SK-N-SH (cell line): ENCODE measurements around the gene PPP1R15B. TPM values are rescaled to one million over a fixed set of nuclear protein-coding genes. Genes with fewer than 3 reads are reported as not detected.

Experiments
- CTCF ChIA-PET: fragments of 300-600, 350-600 bp; formaldehyde crosslinking; extraction: SDS; loops from one replicate; lab custom pipeline; 2021; lab: Yijun Ruan, JAX
- POLR2A ChIA-PET: fragments of 350-600 bp; sonication (Branson Sonifier 250); formaldehyde crosslinking; extraction: SDS; loops from one replicate; lab custom pipeline; 2020; ENCODE audit warnings: antibody characterized with exemption, inconsistent platforms; lab: Yijun Ruan, JAX
- DNase-seq: peaks from one replicate; pipeline ENCODE4 v3.0.0; 2012
- H2AFZ ChIP-seq: fragments of 200-600 bp; sonication (generic); 2 replicates; pipeline ENCODE4 v1.8.1; 2016; ENCODE audit warnings: antibody characterized with exemption, mild to moderate bottlenecking, low read depth
- H3F3A ChIP-seq: fragments of 200-600 bp; sonication (generic); replicated peaks from 2 replicates; pipeline ENCODE3; 2016; ENCODE audit warnings: antibody characterized with exemption, mild to moderate bottlenecking; ENCODE audit not compliant: insufficient read depth
- H3K27ac ChIP-seq, 2 experiments: fragments of 200-500 bp in 1 of 2; fragments of 200-600 bp in 1 of 2; sonication (Bioruptor generic) in 1 of 2; sonication (generic), shearing (Covaris generic) in 1 of 2; 2 replicates each; pipeline versions ENCODE4 v1.5.1 to v1.6.1; 2014 to 2016; ENCODE audit warnings: low read depth in 2 of 2, inconsistent platforms in 1 of 2, low read length in 1 of 2, mild to moderate bottlenecking in 1 of 2, mixed read lengths in 1 of 2
- H3K27me3 ChIP-seq: fragments of 200-600 bp; sonication (generic), shearing (Covaris generic); 2 replicates; pipeline ENCODE4 v1.6.1; 2016; ENCODE audit warnings: mixed run types; ENCODE audit not compliant: insufficient read depth
- H3K36me3 ChIP-seq, 2 experiments: fragments of 200-500 bp in 1 of 2; fragments of 200-600 bp in 1 of 2; sonication (Bioruptor generic) in 1 of 2; sonication (generic) in 1 of 2; replicated peaks in 1 of 2; 2 replicates each; pipeline versions ENCODE3 to v1.5.1; 2014 to 2016; ENCODE audit warnings: low read length in 1 of 2, mild to moderate bottlenecking in 1 of 2; ENCODE audit not compliant: insufficient read depth in 2 of 2, control insufficient read depth in 1 of 2
- H3K4me1 ChIP-seq, 2 experiments: fragments of 200-500 bp in 1 of 2; fragments of 200-600 bp in 1 of 2; sonication (Bioruptor generic) in 1 of 2; sonication (generic), shearing (Covaris generic) in 1 of 2; 2 replicates each; pipeline versions ENCODE4 v1.5.1 to v1.6.1; 2014 to 2016; ENCODE audit warnings: low read depth in 1 of 2, low read length in 1 of 2, mixed run types in 1 of 2; ENCODE audit not compliant: insufficient read depth in 2 of 2, control insufficient read depth in 1 of 2
- H3K4me2 ChIP-seq: fragments of 200-600 bp; sonication (generic), shearing (Covaris generic); 2 replicates; pipeline ENCODE4 v1.6.1; 2017; ENCODE audit warnings: mixed run types
- H3K4me3 ChIP-seq, 2 experiments: fragments of 200-500 bp in 1 of 2; fragments of 200-600 bp in 1 of 2; sonication (Bioruptor generic) in 1 of 2; sonication (generic), shearing (Covaris generic) in 1 of 2; 2 replicates each; pipeline versions ENCODE4 v1.5.1 to v1.8.1; 2014 to 2016; ENCODE audit warnings: low read depth in 2 of 2, inconsistent platforms in 1 of 2, low read length in 1 of 2, mild to moderate bottlenecking in 1 of 2, mixed read lengths in 1 of 2, moderate library complexity in 1 of 2
- H3K79me2 ChIP-seq: fragments of 200-600 bp; sonication (generic); 2 replicates; pipeline ENCODE4 v1.8.1; 2017; ENCODE audit warnings: mild to moderate bottlenecking; ENCODE audit not compliant: insufficient read depth
- H3K9ac ChIP-seq: fragments of 200-600 bp; sonication (generic); 2 replicates; pipeline ENCODE4 v1.6.1; 2017; ENCODE audit warnings: mixed run types
- H3K9me2 ChIP-seq: fragments of 200-600 bp; sonication (generic); 2 replicates; pipeline ENCODE4 v1.6.1; 2017; ENCODE audit warnings: mixed run types
- H3K9me3 ChIP-seq: fragments of 200-600 bp; sonication (generic); 2 replicates; pipeline ENCODE4 v1.6.1; 2017; ENCODE audit warnings: mixed run types, mild to moderate bottlenecking, moderate library complexity
- H4K20me1 ChIP-seq: fragments of 200-600 bp; sonication (generic); 2 replicates; pipeline ENCODE4 v1.6.1; 2017; ENCODE audit warnings: mild to moderate bottlenecking, mixed run types; ENCODE audit not compliant: insufficient read depth
- CHD2 ChIP-seq: fragments of 150-350 bp; IDR thresholded peaks from 2 replicates; pipeline ENCODE4 v1.6.1; 2018; ENCODE audit warnings: low read length; ENCODE audit not compliant: partially characterized antibody
- ELF1 ChIP-seq: IDR thresholded peaks from 2 replicates; pipeline ENCODE4 v1.4.0; 2012
- EP300 ChIP-seq, 2 experiments: IDR thresholded peaks; 2 replicates each; pipeline versions ENCODE4 v1.4.0 to v1.6.1; 2012; ENCODE audit warnings: borderline replicate concordance in 1 of 2, low read depth in 1 of 2, low read length in 1 of 2
- EZH2phosphoT487 ChIP-seq: fragments of 200-600 bp; sonication (generic); IDR thresholded peaks from 2 replicates; pipeline ENCODE4 v1.6.1; 2017; ENCODE audit warnings: low read depth, mixed run types, mild to moderate bottlenecking, antibody characterized with exemption, moderate library complexity, borderline replicate concordance
- FOSL2 ChIP-seq: IDR thresholded peaks from 2 replicates; pipeline ENCODE4 v1.4.0; 2012; ENCODE audit warnings: low read depth, mild to moderate bottlenecking, moderate library complexity, borderline replicate concordance
- FOXJ3 ChIP-seq: sonication (generic); formaldehyde crosslinking; IDR thresholded peaks from 2 replicates; pipeline ENCODE4 v1.5.1; 2020; ENCODE audit warnings: mild to moderate bottlenecking, missing genetic modification reagents
- GATA2 ChIP-seq: sonication (generic); formaldehyde crosslinking; IDR thresholded peaks from 2 replicates; pipeline ENCODE4 v1.5.0; 2020; ENCODE audit warnings: mild to moderate bottlenecking, missing genetic modification reagents
- NFIC ChIP-seq: IDR thresholded peaks from 2 replicates; pipeline ENCODE4 v1.4.0; 2012; ENCODE audit warnings: borderline replicate concordance
- RFX5 ChIP-seq: IDR thresholded peaks from 2 replicates; pipeline ENCODE4 v1.6.1; 2012; ENCODE audit warnings: mild to moderate bottlenecking, improper control_type of control experiment, low read length
- RXRA ChIP-seq: IDR thresholded peaks from 2 replicates; pipeline ENCODE4 v1.4.0; 2012; ENCODE audit warnings: low read depth, mild to moderate bottlenecking, borderline replicate concordance
- SIN3A ChIP-seq: IDR thresholded peaks from 2 replicates; pipeline ENCODE4 v1.6.1; 2012; ENCODE audit warnings: low read depth, mild to moderate bottlenecking, low read length, moderate library complexity, borderline replicate concordance
- SMC3 ChIP-seq: IDR thresholded peaks from 2 replicates; pipeline ENCODE4 v1.6.1; 2012; ENCODE audit warnings: low read depth, low read length, improper control_type of control experiment
- TAF1 ChIP-seq: IDR thresholded peaks from 2 replicates; pipeline ENCODE4 v1.6.1; 2012; ENCODE audit warnings: low read depth, mild to moderate bottlenecking, low read length, moderate library complexity, borderline replicate concordance
- TCF12 ChIP-seq: IDR thresholded peaks from 2 replicates; pipeline ENCODE4 v1.4.0; 2012
- YY1 ChIP-seq: IDR thresholded peaks from 2 replicates; pipeline ENCODE4 v1.4.0; 2012; ENCODE audit warnings: low read depth, mild to moderate bottlenecking
- WGBS: methylation state at CpG from one replicate; pipeline ENCODE4 v1.1.6; 2017; ENCODE audit warnings: low lambda C conversion rate; 5-methylcytosine and 5-hydroxymethylcytosine counted together
- polyA plus RNA-seq, 3 experiments: library from polyadenylated mRNA; depleted of rRNA; stranded (reverse); fragments of >200 nt; gene quantifications; 2 replicates each; pipeline ENCODE4 v1.2.3, GENCODE V29; 2012
- TF ChIP-seq, protein P1 (sequence below): IDR thresholded peaks from 2 replicates; pipeline ENCODE4; 2012
- TF ChIP-seq, protein P2 (sequence below): IDR thresholded peaks from 2 replicates; pipeline ENCODE4 v1.4.0; 2012; ENCODE audit warnings: low read depth, borderline replicate concordance
- TF ChIP-seq, protein P3 (sequence below): fragments of 150-350 bp; IDR thresholded peaks from 2 replicates; pipeline ENCODE4 v1.6.1; 2016; ENCODE audit warnings: mild to moderate bottlenecking, low read depth, low read length
- TF ChIP-seq, protein P4 (sequence below): fragments of 200-600 bp; sonication (generic); IDR thresholded peaks from 2 replicates; pipeline ENCODE4 v1.6.1; 2017; ENCODE audit warnings: antibody characterized with exemption, mild to moderate bottlenecking, moderate library complexity

The PPP1R15B gene
- polyA plus RNA-seq, 1 of the 3 experiments (the other 2 are of a cell fraction): 12.1 TPM

DNA sequence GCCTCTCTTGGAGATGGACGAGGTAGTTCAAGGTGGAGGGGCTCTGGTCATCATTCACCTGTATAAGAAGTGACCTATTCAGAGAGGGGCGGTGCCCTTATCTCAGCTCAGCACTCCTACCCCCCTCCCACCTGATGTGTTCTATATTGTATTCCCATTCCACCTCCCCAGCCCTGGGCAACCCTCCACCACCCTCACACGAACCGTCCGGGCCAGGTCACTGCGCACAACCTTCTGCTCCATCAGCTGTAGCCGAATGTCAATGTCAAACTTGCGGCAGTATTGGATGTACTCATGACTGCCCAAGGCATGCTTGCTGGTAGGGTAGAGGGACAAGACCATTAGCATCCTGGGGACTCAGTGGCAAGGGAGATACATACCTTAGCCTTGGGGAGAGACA lies 48.7 kb upstream of the PPP1R15B start:
- H3K4me2 ChIP-seq: no peak overlapping the region
- TF ChIP-seq SIN3A (no peak), YY1 (no peak), NFIC (no peak), RFX5 (no peak), EZH2phosphoT487 (no peak), TAF1 (no peak), SMC3 (no peak), TCF12 (no peak), GATA2 (no peak), FOSL2 (no peak), FOXJ3 (CRISPR knock-in tag) (no peak), EP300 (IDR thresholded peaks at IDR 0.05; ENCODE audit: borderline replicate concordance in 1 of 2, low read depth in 1 of 2, low read length in 1 of 2) (no peak), RXRA (no peak), CHD2 (no peak), ELF1 (no peak)
- TF ChIP-seq, protein P1, sequence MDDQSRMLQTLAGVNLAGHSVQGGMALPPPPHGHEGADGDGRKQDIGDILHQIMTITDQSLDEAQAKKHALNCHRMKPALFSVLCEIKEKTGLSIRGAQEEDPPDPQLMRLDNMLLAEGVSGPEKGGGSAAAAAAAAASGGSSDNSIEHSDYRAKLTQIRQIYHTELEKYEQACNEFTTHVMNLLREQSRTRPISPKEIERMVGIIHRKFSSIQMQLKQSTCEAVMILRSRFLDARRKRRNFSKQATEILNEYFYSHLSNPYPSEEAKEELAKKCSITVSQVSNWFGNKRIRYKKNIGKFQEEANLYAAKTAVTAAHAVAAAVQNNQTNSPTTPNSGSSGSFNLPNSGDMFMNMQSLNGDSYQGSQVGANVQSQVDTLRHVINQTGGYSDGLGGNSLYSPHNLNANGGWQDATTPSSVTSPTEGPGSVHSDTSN: no peak
- TF ChIP-seq, protein P2, sequence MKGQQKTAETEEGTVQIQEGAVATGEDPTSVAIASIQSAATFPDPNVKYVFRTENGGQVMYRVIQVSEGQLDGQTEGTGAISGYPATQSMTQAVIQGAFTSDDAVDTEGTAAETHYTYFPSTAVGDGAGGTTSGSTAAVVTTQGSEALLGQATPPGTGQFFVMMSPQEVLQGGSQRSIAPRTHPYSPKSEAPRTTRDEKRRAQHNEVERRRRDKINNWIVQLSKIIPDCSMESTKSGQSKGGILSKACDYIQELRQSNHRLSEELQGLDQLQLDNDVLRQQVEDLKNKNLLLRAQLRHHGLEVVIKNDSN: no peak
- TF ChIP-seq, protein P3, sequence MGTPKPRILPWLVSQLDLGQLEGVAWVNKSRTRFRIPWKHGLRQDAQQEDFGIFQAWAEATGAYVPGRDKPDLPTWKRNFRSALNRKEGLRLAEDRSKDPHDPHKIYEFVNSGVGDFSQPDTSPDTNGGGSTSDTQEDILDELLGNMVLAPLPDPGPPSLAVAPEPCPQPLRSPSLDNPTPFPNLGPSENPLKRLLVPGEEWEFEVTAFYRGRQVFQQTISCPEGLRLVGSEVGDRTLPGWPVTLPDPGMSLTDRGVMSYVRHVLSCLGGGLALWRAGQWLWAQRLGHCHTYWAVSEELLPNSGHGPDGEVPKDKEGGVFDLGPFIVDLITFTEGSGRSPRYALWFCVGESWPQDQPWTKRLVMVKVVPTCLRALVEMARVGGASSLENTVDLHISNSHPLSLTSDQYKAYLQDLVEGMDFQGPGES: no peak
- TF ChIP-seq, protein P4, sequence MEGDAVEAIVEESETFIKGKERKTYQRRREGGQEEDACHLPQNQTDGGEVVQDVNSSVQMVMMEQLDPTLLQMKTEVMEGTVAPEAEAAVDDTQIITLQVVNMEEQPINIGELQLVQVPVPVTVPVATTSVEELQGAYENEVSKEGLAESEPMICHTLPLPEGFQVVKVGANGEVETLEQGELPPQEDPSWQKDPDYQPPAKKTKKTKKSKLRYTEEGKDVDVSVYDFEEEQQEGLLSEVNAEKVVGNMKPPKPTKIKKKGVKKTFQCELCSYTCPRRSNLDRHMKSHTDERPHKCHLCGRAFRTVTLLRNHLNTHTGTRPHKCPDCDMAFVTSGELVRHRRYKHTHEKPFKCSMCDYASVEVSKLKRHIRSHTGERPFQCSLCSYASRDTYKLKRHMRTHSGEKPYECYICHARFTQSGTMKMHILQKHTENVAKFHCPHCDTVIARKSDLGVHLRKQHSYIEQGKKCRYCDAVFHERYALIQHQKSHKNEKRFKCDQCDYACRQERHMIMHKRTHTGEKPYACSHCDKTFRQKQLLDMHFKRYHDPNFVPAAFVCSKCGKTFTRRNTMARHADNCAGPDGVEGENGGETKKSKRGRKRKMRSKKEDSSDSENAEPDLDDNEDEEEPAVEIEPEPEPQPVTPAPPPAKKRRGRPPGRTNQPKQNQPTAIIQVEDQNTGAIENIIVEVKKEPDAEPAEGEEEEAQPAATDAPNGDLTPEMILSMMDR: no peak
- TF ChIP-seq, all 33 proteins: peak for 0
- POLR2A ChIA-PET: no interaction called here

More for the DNA sequence above, 48.7 kb upstream of the PPP1R15B start:
- H3K9me2 ChIP-seq: no peaks in the 10 kb centered on the region
- H3K27me3 ChIP-seq: no peaks in the 10 kb centered on the region
- 95% methylated on average over 7 of the region's 8 CpGs for WGBS
- H3K9ac ChIP-seq: no peak overlapping the region
- H3K4me3 ChIP-seq: no peak overlapping the region
- no peaks in the 10 kb centered on the region for H3F3A ChIP-seq
- no peak for DNase-seq
- CTCF ChIA-PET: interaction anchor here (1.5 to 1.8 kb wide), 2 partner anchors 14 to 18 kb away, joined by 4 to 6 read pairs; no protein-coding TSS in a partner anchor
- H4K20me1 ChIP-seq: no peaks in the 10 kb centered on the region
- H3K36me3 ChIP-seq: peaks cover 0 to 23% of the 10 kb centered on the region in 2 experiments
- H3K4me1 ChIP-seq: peaks cover 0 to 2% of the 10 kb centered on the region in 2 experiments; a peak in 2 of 4 replicates
- H3K9me3 ChIP-seq: no peaks in the 10 kb centered on the region
- H3K79me2 ChIP-seq: no peaks in the 10 kb centered on the region
- H2AFZ ChIP-seq: no peak overlapping the region
- H3K27ac ChIP-seq: no peak overlapping the region
